Upper lobe of left lung (tissue), 4 donors: ENCODE data around the gene GJC1.

Source experiments
- EP300 ChIP-seq, 4 donors: sonication (generic); formaldehyde crosslinking; IDR thresholded peaks; one replicate each; pipeline ENCODE4 v1.5.1; 2017; ENCODE audit warnings: antibody characterized with exemption in 4 of 4, control low read depth in 2 of 4
- POLR2A ChIP-seq, 4 donors: fragments of 450-650 bp; IDR thresholded peaks; one replicate each; pipeline ENCODE4 v1.5.1; 2016 to 2017; ENCODE audit warnings: antibody characterized with exemption in 4 of 4, mild to moderate bottlenecking in 2 of 4
- POLR2AphosphoS5 ChIP-seq, 2 donors: sonication (generic); formaldehyde crosslinking; IDR thresholded peaks; one replicate each; pipeline ENCODE4 v1.5.1; 2017; ENCODE audit warnings: antibody characterized with exemption in 2 of 2
- TF ChIP-seq, protein P1 (sequence below), 6 experiments: fragments of 450-650 bp in 4 of 6; fragments of 200-600 bp in 2 of 6; sonication (generic) in 2 of 6; IDR thresholded peaks; one replicate each; pipeline ENCODE4 v1.5.1; 2016 to 2019; ENCODE audit warnings: antibody characterized with exemption in 6 of 6

DNA sequence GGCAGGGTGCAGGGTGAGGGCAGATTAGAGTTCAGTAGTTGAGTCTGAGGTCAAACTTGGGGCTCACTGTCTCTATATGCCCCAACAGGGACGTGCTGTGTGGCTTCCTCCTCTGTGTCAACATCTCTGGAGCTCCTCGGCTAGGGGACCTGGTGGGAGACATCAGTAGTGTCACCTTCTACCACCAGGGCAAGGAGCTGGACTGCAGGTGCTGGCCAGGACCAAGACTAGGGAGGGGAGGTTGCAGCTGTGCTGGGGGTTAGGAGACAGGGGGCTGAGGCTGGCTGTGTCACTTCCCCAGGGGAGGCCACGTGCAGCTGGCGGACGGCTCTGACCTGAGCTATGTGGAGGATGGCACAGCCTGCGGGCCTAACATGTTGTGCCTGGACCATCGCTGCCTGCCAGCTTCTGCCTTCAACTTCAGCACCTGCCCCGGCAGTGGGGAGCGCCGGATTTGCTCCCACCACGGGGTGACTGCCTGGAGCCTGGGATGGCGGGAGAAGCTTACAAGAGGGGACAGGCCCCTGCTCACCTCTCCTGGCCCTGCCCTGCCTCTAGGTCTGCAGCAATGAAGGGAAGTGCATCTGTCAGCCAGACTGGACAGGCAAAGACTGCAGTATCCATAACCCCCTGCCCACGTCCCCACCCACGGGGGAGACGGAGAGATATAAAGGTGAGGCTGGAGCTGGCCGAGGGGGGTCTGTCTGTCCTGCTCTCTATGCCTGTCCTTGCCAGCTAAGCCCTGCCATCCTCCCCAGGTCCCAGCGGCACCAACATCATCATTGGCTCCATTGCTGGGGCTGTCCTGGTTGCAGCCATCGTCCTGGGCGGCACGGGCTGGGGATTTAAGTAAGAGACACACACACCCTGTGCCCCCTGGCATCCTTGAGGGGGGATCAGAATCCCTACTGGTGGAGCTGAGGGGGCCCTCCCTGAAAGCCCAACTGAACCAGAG is 52.4 kb downstream of the GJC1 start:
- TF ChIP-seq POLR2A (IDR thresholded peaks at IDR 0.05) (no peak), EP300 (IDR thresholded peaks at IDR 0.05) (no peak), POLR2AphosphoS5 (IDR thresholded peaks at IDR 0.05) (no peak)
- TF ChIP-seq, protein P1, sequence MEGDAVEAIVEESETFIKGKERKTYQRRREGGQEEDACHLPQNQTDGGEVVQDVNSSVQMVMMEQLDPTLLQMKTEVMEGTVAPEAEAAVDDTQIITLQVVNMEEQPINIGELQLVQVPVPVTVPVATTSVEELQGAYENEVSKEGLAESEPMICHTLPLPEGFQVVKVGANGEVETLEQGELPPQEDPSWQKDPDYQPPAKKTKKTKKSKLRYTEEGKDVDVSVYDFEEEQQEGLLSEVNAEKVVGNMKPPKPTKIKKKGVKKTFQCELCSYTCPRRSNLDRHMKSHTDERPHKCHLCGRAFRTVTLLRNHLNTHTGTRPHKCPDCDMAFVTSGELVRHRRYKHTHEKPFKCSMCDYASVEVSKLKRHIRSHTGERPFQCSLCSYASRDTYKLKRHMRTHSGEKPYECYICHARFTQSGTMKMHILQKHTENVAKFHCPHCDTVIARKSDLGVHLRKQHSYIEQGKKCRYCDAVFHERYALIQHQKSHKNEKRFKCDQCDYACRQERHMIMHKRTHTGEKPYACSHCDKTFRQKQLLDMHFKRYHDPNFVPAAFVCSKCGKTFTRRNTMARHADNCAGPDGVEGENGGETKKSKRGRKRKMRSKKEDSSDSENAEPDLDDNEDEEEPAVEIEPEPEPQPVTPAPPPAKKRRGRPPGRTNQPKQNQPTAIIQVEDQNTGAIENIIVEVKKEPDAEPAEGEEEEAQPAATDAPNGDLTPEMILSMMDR (IDR thresholded peaks at IDR 0.05), result no peak
